IPS DF 4.7 (cell line): ENCODE data around the gene WFIKKN2.
"Not testable (repeated sequence)": the region's sequence is repeated elsewhere in the genome, so short reads cannot be mapped to it uniquely, and the experiment has no call there.

Experiments used
- DNase-seq: peaks from one replicate; pipeline ENCODE4 v3.0.0-alpha.2; 2013; ENCODE audit warnings: low spot score; ENCODE audit errors: extremely low read depth

WFIKKN2 gene, protein sequence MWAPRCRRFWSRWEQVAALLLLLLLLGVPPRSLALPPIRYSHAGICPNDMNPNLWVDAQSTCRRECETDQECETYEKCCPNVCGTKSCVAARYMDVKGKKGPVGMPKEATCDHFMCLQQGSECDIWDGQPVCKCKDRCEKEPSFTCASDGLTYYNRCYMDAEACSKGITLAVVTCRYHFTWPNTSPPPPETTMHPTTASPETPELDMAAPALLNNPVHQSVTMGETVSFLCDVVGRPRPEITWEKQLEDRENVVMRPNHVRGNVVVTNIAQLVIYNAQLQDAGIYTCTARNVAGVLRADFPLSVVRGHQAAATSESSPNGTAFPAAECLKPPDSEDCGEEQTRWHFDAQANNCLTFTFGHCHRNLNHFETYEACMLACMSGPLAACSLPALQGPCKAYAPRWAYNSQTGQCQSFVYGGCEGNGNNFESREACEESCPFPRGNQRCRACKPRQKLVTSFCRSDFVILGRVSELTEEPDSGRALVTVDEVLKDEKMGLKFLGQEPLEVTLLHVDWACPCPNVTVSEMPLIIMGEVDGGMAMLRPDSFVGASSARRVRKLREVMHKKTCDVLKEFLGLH

DNA sequence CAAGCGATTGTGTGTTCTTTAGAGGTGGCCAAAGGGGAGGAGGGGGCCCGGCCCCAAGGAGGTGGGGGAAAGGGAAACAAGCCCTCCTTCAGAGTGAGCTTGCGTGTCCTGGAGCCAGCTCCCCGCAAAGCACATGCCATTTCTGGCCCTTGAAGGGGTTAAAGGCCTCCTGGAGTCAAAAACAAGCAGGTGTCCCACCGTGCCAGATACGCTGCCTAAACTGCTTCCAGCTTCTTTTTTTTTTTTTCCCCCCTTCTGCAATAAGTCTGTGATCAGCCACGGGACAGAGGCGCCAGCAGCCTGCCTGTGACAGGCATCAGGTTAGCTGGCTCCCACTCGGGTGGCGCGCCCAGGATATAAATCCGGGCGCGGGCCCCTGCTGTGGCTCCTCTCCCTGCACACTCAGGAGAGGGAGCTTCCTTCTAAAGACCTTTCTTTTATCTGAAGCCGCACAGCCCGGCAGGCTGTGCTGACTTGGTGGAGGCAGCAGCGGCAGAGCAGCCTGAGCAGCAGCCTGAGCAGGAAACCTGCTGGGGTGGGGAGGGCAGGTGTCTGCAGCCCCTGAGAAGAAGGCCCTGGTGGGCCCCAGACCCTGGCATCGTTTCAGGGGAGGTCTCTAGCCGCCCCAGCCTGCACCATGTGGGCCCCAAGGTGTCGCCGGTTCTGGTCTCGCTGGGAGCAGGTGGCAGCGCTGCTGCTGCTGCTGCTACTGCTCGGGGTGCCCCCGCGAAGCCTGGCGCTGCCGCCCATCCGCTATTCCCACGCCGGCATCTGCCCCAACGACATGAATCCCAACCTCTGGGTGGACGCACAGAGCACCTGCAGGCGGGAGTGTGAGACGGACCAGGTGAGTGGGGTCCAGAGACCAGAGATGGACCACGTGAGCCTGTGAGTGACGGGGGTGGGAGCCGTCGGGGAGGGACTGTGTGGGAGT, at the start of gene WFIKKN2:
Gene WFIKKN2 (plus strand): TSS at position 286 of the 934 bp plus-strand sequence. CDS start 352 bp downstream, at position 638.
- no peak for DNase-seq

DNA sequence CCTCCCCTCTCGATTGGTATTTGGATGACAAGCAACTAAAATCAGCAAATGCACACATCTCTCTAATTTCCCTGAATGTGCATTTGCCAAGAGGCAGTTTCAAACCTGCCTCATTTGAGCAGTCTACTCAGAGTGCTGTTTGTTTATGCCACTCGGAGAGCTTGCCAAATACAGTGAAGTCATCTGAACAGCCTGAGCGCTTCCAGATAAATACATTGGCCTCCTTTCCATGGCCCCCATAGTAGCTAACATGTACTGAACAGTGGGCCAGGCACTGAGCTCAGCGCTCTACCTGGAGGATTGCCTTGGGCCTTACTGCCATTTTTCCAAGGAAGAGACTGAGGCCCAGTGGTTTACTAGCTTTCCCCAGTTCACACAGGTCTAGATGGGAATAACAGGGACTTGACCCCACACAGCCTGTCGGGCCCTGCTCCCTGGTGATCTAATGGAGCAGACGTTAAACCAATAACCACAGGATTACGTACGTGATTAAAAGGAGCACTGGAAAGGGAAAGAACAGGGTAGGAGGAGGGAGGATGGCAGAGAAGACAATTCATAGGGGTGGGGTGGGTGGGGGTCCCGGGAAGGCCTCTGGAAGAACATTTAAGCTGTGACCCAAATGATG, 49.3 kb upstream of the WFIKKN2 start:
- no peak for DNase-seq

DNA sequence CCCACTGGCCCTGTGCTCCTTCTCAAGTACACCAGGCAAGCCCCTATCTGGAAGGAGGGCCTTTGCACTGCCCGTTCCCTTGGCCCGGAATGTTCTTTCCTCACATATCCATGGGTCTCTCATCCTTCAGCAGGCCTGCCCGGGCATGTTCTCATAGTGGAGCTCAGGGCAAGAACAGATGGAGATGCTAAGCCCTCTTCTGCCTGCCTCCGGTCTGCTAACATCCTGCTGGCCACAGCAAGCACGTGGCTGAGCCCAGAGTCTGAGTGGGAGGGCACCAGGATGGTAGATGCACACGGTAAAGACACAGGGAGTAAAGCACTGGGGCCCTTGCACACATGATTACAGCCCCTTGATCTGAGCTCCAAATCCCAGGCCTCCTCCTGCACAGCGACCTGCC, 48.3 kb upstream of the WFIKKN2 start:
- DNase-seq = no peak

DNA sequence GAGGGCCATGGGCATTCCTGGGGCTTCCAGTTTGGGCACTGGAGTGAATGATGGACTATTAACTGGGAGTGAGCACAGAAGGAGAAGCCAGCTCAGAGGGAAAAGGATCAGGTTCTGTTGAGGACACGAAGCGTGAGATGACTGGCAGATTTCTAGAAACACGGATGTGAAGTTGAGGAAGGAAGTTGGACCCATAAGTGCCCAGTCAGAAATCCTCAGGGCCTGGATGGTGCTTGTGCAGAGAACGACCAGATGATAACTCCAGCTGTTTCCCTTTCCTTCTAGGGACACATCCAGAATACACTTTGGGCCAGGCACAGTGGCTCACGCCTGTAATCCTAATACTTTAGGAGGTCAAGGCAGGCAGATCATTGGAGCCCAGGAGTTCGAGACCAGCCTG, 44.8 kb upstream of the WFIKKN2 start:
- DNase-seq = no peak

DNA sequence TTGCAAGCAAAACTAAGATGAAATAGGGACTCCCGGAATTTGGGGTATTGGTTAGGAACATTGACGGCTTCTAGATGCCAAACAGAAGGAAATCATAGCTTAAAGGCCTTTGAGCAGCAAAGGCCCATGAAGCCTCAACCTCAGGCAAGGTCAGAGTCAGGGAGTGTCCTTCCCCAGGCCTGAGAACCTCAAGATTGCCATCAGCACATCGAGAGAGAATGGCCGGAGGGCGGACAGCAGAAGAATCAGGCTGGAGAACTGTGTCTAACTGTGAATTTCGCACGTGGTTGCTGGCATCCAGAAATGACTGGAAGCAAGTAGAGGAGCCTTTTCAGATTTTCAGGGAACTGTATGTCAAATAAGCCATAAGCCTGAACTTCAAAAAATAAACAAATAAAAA, 43.3 kb upstream of the WFIKKN2 start:
- no peak for DNase-seq

DNA sequence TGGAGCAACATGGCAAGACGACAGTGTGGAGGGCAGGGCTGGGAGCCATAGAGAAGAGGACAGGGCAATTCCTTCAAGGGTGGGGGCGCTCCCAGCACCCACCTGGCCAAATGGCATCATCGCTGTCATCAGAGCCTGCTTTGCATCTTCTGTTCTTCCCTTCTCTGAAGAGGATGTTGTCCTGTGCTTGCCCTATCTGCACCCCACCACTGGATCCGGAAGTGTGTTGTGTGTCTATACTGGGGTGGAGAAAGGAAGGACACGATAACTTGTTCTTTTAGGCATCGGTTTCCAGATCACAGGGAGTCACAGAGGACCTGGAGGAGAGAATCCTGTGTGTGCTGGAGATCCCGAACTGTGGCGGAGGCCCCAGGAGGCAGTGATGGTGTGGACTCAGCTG, 42.4 kb upstream of the WFIKKN2 start:
- DNase-seq = no peak

DNA sequence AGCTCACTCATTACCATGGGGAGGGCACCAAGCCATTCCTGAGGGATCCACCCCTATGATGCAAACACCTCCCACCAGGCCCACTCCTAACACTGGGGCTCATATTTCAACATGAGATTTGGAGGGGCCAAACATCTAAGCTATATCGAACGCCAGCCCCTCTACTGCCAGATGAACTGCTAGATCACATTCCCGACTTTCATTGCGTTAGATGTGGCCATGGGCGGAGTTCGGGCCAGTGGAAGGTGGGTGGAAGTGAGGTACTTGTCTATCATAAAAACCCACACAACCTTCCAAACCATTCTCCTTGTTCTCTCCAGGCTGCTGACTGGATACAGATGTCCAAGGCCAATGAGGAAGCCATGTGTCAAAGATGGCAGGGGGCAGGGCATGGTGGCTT, 41.0 kb upstream of the WFIKKN2 start:
- DNase-seq = no peak

DNA sequence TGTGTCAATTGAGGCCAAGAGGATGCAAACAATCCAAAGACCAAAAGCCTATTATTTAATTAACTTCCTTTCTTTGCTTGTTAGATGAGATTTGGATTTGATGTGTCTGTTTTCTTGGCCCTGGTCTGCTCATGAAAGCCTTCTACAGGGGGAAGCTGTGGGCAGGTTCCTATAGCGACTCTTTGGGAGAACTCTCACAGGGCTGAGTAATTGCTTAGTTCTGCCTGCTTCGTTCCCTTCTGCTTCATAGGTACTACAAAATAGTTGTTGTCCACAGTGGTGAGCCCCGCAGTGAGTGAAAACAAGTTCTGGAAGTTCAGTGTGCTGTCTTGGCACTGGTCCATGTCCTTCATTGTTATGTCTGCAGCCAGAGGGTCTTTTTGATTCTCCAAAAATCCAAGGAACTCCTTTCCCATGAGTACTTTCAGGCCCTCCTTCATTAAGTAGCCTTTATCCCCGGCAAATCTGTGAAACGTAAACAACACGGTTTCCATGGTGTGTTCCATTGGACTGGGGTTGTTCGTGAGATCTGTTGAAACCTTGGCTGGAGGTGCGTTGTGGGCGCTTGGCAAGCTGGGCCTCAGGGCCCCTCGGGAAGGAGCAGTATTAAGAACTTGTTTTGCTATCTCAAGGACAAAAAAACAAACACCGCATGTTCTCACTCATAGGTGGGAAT, 38.1 kb upstream of the WFIKKN2 start:
- no peak for DNase-seq

DNA sequence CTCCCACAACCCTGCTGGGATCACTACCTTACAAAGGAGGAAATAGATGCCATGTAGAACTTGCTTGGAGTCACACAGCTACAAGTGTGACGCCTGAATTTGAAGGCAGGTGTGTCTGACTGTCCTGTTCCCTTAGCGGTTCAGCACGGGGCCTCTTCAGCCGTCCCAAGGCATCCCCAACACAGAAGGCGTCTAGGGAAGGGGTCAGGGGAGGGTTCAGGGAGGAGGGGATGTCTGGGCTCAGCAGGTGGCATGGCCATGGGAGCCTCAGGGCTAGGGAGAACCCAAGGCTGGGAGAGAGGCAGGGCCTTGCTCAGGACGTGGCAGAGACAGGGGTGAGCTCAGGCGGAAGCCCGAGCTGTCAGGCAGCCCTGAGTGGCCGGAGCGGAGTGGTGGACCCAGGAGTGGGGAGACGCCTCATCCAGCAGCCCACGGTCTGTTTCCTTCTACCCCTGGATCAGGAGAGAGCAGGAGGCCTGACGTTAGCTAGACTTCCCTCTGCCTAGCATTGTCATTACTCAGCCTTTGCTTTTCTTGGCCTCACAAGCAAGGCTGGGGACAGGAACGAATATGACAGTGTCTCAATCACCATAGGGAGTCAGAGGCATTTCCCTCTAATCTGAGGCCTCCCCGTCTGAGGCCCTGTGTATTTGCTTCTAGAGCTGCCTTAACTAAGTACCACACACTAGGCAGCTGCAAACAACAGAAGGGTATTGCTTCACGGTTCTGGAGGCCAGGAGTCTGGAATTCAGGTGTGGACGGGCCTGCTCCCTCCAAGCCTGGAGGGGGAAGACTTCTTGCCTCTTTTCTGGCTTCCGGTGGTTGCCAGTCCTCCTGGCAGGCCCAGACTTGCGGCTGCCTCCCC, 36.7 kb upstream of the WFIKKN2 start:
- no peak for DNase-seq

DNA sequence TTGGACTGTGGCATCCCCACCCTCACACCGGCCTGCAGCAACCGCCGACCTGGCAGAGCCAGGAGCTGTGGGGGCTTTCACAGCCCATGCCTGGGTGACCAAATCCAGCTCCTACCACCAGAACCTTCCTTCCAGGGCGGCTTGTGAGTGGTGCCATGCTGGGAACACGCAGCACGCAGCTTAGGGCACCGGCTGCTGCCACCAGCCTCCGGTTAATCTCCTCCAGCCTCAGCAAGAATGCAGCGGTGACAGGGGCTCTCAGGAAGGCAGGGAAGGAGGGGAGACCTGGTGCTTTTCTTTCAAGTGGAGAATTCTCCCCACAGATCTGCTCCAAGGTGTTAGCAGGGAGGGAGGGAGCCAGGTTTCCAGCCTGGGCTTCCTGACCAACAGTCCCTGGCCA, 35.8 kb upstream of the WFIKKN2 start:
- no peak for DNase-seq

DNA sequence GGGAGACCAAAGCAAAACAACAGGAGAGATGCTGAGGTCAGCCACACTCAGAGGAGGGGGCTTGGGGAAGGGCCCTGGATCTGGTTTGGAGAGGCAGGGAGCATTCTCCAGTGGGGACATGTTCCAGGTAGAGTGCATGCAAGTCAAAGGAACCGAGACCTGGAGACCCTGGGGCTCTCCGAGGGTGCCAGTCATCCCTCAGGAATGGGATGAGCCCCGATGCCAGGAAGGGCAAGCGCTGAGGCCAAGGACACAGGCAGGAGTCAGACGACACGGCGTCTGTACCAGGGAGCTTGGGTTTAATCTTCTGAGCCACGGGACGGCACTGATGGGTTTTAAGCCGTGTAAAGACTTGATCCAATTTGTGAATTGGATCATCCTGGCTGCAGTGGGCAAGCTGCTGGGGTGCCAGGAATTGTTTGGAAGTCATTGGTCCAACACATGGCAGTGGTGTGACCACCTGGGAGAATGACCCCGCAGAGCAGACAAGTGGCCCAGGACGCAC, 35.1 kb upstream of the WFIKKN2 start:
- DNase-seq = no peak

DNA sequence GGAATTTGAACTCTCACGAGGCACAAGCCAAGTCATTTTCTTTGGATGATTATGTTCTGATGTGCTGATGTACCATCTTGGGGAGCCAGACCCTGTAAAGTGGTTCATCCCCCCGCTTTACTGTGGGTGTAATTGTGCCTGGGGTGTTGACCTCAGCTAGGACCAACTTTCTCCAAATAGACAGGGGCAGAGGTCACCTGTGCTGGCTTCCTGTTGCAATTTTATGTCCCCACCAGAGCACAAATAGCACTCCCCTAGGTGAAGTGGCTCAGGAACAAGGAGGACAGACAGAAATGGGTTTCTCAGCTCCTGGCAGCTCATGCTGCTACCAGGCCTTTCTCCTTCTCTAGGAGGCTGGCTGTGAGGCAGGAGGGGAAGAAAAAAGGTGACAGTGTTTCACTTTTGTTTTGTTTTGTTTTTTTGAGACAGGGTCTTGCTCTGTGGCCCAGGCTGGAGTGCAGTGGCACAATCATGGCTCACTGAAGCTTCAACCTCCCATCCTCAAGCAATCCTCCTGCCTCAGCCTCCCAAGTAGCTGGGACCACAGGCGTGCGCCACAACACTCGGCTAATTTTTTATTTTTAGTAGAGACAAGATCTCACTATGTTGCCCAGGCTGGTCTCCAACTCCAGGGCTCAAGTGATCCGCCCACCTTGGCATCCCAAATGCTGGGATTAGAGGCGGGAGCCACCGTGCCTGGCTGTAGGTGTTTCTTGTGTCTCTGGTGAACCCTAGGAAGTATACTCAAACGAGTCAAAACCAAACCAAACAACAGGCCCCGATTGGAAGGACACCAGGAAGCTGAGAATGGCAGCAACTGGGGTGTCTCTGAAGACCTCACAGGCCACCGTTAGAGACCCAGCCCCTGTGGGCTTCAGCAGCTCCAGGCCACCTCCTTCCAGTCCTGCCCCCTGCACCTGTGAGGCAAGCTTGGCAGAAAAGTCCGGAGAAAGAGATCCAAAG, 32.5 kb upstream of the WFIKKN2 start:
- DNase-seq = no peak

DNA sequence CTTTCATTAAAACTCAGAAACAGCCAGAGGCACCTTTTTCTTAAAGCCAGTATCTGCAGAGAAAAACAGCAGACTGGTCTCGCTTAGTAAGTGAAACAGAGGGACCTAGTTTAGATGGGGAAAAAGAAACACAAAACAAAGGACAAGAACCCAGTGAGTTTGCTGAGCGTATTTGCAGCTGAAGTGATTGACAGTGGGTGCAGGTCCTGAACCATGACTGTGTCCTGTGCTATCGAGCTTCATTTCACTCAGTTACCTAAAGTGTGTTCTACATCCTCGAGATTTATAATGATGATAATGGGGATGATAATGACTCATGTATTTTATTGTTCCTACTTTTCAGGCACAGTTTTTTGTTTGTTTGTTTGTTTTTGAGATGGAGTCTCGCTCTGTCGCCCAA, 31.7 kb upstream of the WFIKKN2 start:
- no peak for DNase-seq

DNA sequence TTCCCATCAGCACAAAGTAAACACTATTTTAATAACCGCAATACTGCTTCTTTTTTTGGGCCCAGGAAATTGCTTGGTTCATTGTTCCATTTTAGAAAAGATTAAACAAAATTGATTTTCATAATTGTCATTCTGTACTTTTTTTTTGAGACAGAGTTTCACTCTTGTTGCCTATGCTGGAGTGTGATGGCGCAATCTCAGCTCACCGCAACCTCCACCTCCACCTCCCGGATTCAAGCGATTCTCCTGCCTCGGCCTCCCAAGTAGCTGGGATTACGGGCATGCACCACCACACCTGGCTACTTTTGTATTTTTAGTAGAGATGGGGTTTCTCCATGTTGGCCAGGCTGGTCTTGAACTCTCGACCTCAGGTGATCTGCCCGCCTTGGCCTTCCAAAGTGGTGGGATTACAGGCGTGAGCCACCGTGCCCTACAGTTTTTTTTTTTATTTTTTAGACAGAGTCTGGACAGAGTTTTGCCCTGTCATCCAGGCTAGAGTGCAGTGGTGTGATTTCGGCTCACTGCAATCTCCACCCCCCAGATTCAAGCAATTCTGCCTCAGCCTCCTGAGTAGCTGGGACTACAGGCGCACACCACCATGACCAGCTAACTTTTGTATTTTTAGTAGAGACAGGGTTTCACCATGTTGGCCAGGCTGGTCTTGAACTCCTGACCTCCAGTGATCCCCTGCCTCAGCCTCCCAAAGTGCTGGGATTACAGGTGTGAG, 30.5 kb upstream of the WFIKKN2 start:
- DNase-seq = not testable (repeated sequence)

DNA sequence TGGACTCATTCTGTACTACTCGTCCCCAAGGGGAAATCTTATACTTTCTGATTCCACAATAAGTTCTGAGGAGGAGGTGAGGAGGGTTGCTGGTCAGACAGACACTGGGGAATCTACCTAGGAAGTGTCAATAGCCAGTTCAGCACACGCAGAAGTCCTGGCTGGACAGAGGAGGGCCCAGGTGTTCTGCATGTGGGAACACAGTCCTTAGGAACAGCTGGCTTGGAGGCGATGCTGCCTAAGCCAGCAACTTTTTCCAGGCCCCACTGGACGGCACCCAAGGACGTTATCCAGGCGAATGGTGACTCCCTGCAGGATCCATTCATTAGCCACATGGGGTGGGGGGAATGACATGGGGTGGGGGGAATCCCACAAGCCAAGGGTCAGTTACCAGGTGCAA, 29.9 kb upstream of the WFIKKN2 start:
- DNase-seq = no peak

DNA sequence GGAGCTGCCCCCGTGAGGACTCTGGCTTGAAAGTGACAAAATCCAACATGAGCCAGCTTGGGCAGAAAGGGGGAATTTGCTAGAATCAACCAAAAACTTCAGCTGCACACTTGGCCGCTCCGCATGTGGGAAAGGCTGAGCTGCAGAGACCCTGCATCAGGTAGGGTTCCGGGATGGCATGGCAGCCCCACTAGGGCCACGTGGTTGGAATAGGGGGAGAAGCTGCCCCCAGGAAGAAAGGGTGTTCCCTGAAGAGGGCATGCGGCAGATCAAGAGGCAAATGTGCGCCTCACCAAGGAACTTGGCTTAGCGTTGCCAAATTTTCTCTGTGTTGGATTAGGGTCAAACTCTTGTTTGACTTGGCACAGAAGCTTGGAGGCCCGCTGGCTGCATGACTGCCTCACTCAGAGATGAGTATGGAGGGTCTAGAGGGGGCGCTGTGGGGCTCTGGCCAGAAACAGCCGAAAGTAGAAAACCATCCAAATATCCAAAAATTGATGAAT, 29.2 kb upstream of the WFIKKN2 start:
- DNase-seq = no peak

DNA sequence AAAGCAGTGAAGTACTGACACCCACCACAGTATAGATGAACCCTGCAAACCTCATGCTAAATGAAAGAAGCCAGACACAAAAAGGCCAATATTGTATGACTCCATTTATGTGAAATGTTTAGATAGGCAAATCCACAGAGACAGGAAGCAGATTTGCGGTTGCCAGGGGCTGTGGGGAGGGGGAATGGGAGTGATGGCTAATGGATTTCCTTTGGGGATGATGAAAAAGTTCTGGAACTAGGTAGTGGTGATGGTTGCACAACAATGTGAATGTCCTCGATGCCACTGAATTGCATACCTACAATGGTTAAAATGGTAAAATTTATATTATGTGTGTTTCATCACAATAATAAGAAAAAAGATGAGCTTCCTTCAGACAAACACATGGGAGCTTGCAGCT, 28.4 kb upstream of the WFIKKN2 start:
- DNase-seq = no peak

DNA sequence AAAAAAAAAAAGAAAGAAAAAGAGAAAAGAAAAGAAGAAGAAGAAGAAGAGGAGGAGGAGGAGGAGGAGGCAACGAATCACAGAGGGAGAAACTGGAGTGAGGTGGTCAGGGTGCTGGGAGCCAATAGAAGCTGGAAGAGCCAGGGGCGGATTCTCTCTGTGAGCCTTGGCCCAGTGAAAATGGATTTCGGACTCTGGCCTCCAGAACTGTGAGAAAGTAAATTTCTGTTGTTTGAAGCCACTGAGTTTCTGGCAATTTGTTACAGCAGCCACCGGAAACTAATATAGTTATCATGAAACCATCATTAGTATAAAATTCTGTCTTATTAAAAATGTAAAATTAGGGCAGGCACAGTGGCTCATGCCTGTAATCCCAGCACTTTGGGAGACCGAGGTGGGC, 27.7 kb upstream of the WFIKKN2 start:
- DNase-seq = no peak
